PC-9 (cell line): ENCODE results near the gene HPCAL1. TPM values are rescaled to one million over a fixed set of nuclear protein-coding genes. Genes with fewer than 3 reads are reported as not detected.

Experiments
- Bru-seq: library from RNA; stranded (reverse); fragments of 400-500 nt; gene quantifications from one replicate; lab custom pipeline; 2021; lab: Mats Ljungman, UMichigan
- BruChase-seq, 2 experiments: library from RNA; stranded (reverse); fragments of 400-500 nt; gene quantifications; one replicate each; lab custom pipeline; 2021; lab: Mats Ljungman, UMichigan
- BruUV-seq: library from RNA; stranded (reverse); fragments of 400-500 nt; replicated peaks from 2 replicates; lab custom pipeline; 2021; lab: Mats Ljungman, UMichigan
- CTCF ChIA-PET: fragments of 300-600 bp; sonication (Branson Sonifier 250); formaldehyde crosslinking; loops from one replicate; lab custom pipeline; 2022; ENCODE audit warnings: antibody characterized with exemption; lab: Charles Lee
- POLR2A ChIA-PET: fragments of 300-600 bp; sonication (Branson Sonifier 250); formaldehyde crosslinking; loops from one replicate; lab custom pipeline; 2022; ENCODE audit warnings: antibody characterized with exemption; ENCODE audit not compliant: unreplicated experiment; lab: Charles Lee
- DNase-seq, 2 experiments: peaks; one replicate each; pipeline versions ENCODE4 v3.0.0 to v3.0.0-alpha.2; 2015 to 2022; ENCODE audit warnings: mixed read lengths in 1 of 2
- H2AFZ ChIP-seq: fragments of 200-600 bp; sonication (generic); 2 replicates; pipeline ENCODE4 v1.8.1; 2017; ENCODE audit warnings: antibody characterized with exemption
- H3F3A ChIP-seq: fragments of 200-600 bp; sonication (generic); 2 replicates; pipeline ENCODE4 v1.8.1; 2017; ENCODE audit warnings: antibody characterized with exemption, mild to moderate bottlenecking, low read depth; ENCODE audit not compliant: insufficient read depth
- H3K27ac ChIP-seq: fragments of 200-600 bp; sonication (generic); 2 replicates; pipeline ENCODE4 v1.6.1; 2016; ENCODE audit warnings: mixed run types
- H3K27me3 ChIP-seq: fragments of 200-600 bp; sonication (generic); 2 replicates; pipeline ENCODE4 v1.6.1; 2016; ENCODE audit warnings: low read depth, mixed run types; ENCODE audit not compliant: insufficient read depth
- H3K36me3 ChIP-seq: fragments of 200-600 bp; sonication (generic); 2 replicates; pipeline ENCODE4 v1.6.1; 2016; ENCODE audit warnings: low read depth, mixed run types
- H3K4me1 ChIP-seq: fragments of 200-600 bp; sonication (generic); replicated peaks from 2 replicates; pipeline ENCODE4 v1.6.1; 2016; ENCODE audit warnings: mixed run types; ENCODE audit not compliant: insufficient read depth
- H3K4me2 ChIP-seq: fragments of 200-600 bp; sonication (generic); 2 replicates; pipeline ENCODE4 v1.6.1; 2017; ENCODE audit warnings: mixed run types
- H3K4me3 ChIP-seq: fragments of 200-600 bp; sonication (generic); 2 replicates; pipeline ENCODE4 v1.6.1; 2016; ENCODE audit warnings: mixed run types
- H3K79me2 ChIP-seq: fragments of 200-600 bp; sonication (generic); 2 replicates; pipeline ENCODE4 v1.6.1; 2017; ENCODE audit warnings: low read depth, mixed run types
- H3K9me2 ChIP-seq: fragments of 200-600 bp; sonication (generic); 2 replicates; pipeline ENCODE4 v1.8.1; 2017; ENCODE audit warnings: mild to moderate bottlenecking; ENCODE audit not compliant: insufficient read depth
- H3K9me3 ChIP-seq: fragments of 200-600 bp; sonication (generic); 2 replicates; pipeline ENCODE4 v1.8.1; 2016; ENCODE audit warnings: low read depth; ENCODE audit not compliant: insufficient read depth
- H4K20me1 ChIP-seq: fragments of 200-600 bp; sonication (generic); 2 replicates; pipeline ENCODE4 v1.8.1; 2017; ENCODE audit not compliant: insufficient read depth
- CTCF ChIP-seq: fragments of 200-600 bp; sonication (generic); conservative IDR thresholded peaks from 2 replicates; pipeline ENCODE4 v1.6.1; 2017; ENCODE audit warnings: mixed run types, antibody characterized with exemption, mild to moderate bottlenecking, moderate library complexity
- EZH2 ChIP-seq: fragments of 200-600 bp; sonication (generic); IDR thresholded peaks from 2 replicates; pipeline ENCODE4 v1.8.0; 2017; ENCODE audit warnings: antibody characterized with exemption, low read depth
- intact Hi-C: fragments of 100-400 bp; cut with micrococcal nuclease; formaldehyde crosslinking; loops from one replicate; pipeline ENCODE4 v1.10.0; 2022; ENCODE audit not compliant: unreplicated experiment
- long read RNA-seq: library from polyadenylated mRNA; stranded (forward); transcript quantifications from one replicate; pipeline ENCODE4 v2.0.0, GENCODE V29; 2022
- total RNA-seq: library from RNA; stranded (reverse); gene quantifications from 2 replicates; pipeline ENCODE4 v1.2.3, GENCODE V29; 2021

Gene HPCAL1
- total RNA-seq (91.1 and 105 TPM in 2 replicates), Bru-seq, nascent RNA (percentile 80 among the genes with signal in this experiment), BruChase-seq, experiment 1, labeled RNA remaining after a 2-hour chase (percentile 68 among the genes with signal in this experiment), BruChase-seq, experiment 2, labeled RNA remaining after a 6-hour chase (percentile 71 among the genes with signal in this experiment)
- long read RNA-seq, transcript HPCAL1-201 (5 exons, 1,751 nt), result major isoform, 353 of 550 reads
- long read RNA-seq, partial matches to known transcripts, result 13 of 550 reads
- long read RNA-seq, other reads (novel, unspliced or antisense), result 184 of 550 reads

GRCh38 chr2:10302479-10303180, at the start of gene HPCAL1:
HPCAL1 (plus strand) TSS chr2:10302904; CDS start chr2:10419758, 116,854 bp downstream.
- peaks cover 28% of the 10 kb centered on the region for H3F3A ChIP-seq
- H3K4me3 ChIP-seq, result peak within 1 kb of the TSS; percentile 92
- POLR2A ChIA-PET, result interaction anchor here (0.6 to 0.8 kb wide), 2 partner anchors 32 to 78 kb away, joined by 3 to 4 read pairs; no protein-coding TSS in a partner anchor
- intact Hi-C loops, result loop anchor here (1.0 to 10.0 kb wide), 4 partner anchors 19 to 362 kb away; partner anchors contain the start of gene RRM2
- no TSS peak for BruUV-seq
- TF ChIP-seq EZH2 (no peak), CTCF (peak; percentile 63)
- peak within 1 kb of the TSS; percentile 83 for H3K27ac ChIP-seq
- peaks cover 5% of the 10 kb centered on the region; the same call in 1 of the 2 replicates for H3K36me3 ChIP-seq
- H3K9me2 ChIP-seq, result no peaks in the 10 kb centered on the region; the same call in 1 of the 2 replicates
- H3K4me1 ChIP-seq, result peaks cover 71% of the 10 kb centered on the region
- H3K27me3 ChIP-seq, result no peaks in the 10 kb centered on the region
- peak within 1 kb of the TSS; percentile 45 for H2AFZ ChIP-seq
- 0 out of 2 replicates have a peak, but pooled peaks cover 7% of the 10 kb centered on the region for H3K9me3 ChIP-seq
- peaks cover 35% of the 10 kb centered on the region for H4K20me1 ChIP-seq
- peak; percentile 85 to 96 for DNase-seq
- peak within 1 kb of the TSS; percentile 89 for H3K4me2 ChIP-seq
- peaks cover 67% of the 10 kb centered on the region for H3K79me2 ChIP-seq
- CTCF ChIA-PET, result interaction anchor here (0.6 to 2.1 kb wide), 4 partner anchors 17 to 106 kb away, joined by 3 to 16 read pairs (median 7); no protein-coding TSS in a partner anchor

DNA sequence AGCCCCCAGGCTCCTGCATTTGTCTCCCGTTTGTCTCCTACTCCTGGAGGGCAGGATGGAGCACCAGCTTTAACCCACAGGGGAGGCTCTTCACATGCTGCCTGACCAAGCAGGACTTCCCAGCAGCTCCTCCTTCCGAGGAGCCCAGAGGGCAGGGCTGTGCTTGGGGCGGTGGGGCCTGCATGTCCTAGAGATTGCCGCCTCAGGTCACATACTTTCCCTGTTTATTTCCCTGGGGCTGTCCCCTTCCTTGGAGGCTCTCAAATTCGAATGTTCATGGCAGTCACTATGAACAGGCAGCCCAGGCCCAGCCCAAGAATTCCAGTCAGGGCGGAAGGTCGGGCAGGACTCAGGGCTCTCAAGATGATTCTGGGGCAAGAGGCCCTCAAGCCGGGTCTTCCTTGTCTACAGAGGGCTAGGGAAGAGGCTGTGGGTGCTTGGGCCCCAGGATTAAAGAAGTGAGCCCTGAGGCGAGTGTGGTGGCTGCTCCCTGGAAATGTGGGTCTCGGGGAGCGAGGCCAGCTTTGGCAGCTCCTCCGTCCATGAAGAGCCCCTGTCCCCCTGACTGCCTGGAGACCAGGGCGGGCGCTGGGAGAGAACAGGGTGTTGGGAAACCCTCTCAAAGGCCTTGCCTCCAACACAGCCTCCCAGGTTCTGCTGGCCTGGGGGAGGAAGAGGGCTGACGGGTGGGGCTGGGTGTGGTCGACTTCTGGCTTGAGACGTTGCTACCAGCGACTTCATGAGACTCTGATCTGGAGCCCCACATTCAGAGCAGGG, 48.9 kb upstream of the HPCAL1 start:
- no peak overlapping the region for H3K4me3 ChIP-seq
- POLR2A ChIA-PET, result no interaction called here
- intact Hi-C loops, result no loop called here
- H3K9me2 ChIP-seq, result no peaks in the 10 kb centered on the region
- DNase-seq, result peak in 1 of 2 experiments; percentile 18
- no TSS peak for BruUV-seq
- TF ChIP-seq EZH2, result no peak
- no peak for TF ChIP-seq CTCF
- peaks cover 15% of the 10 kb centered on the region for H3K4me1 ChIP-seq
- peaks cover 15% of the 10 kb centered on the region for H3K9me3 ChIP-seq
- no peaks in the 10 kb centered on the region for H3K79me2 ChIP-seq
- CTCF ChIA-PET, result interaction anchor here (0.5 to 0.8 kb wide), 2 partner anchors 50 to 579 kb away, joined by 3 read pairs; no protein-coding TSS in a partner anchor
- no peaks in the 10 kb centered on the region for H3K27me3 ChIP-seq
- no peak overlapping the region for H3K27ac ChIP-seq
- no peaks in the 10 kb centered on the region; the same call in 1 of the 2 replicates for H3F3A ChIP-seq
- H3K4me2 ChIP-seq, result no peak overlapping the region
- no peaks in the 10 kb centered on the region for H3K36me3 ChIP-seq
- H2AFZ ChIP-seq, result no peak overlapping the region
- H4K20me1 ChIP-seq, result no peaks in the 10 kb centered on the region
